GM12878 (cell line): ENCODE measurements around the gene PGRMC2. TPM values are rescaled to one million over a fixed set of nuclear protein-coding genes. Genes with fewer than 3 reads are reported as not detected.

ENCODE experiments used
- ATAC-seq: fragments of 200-7000 bp; cut with Tn5 transposase; 3 replicates; pipeline ENCODE4 v1.9.1; 2020; ENCODE audit warnings: mild to moderate bottlenecking, moderate library complexity
- BruUV-seq: library from RNA; stranded (reverse); fragments of 400-500 nt; replicated peaks from 2 replicates; lab custom pipeline; 2021; lab: Mats Ljungman, UMichigan
- CTCF ChIA-PET: fragments of 300-600 bp; sonication (Branson Sonifier 250); formaldehyde crosslinking; extraction: SDS; loops from one replicate; lab custom pipeline; 2021; ENCODE audit warnings: inconsistent platforms; lab: Yijun Ruan, JAX
- POLR2A ChIA-PET: fragments of 350-600 bp; formaldehyde crosslinking; extraction: SDS; loops from one replicate; lab custom pipeline; 2021; ENCODE audit warnings: inconsistent platforms; lab: Charles Lee
- RAD21 ChIA-PET: fragments of 300-600 bp; sonication (Branson Sonifier 250); formaldehyde crosslinking; loops from one replicate; lab custom pipeline; 2023; ENCODE audit warnings: antibody characterized with exemption; ENCODE audit not compliant: unreplicated experiment; lab: Charles Lee
- SMC1A ChIA-PET: fragments of 300-600 bp; sonication (Branson Sonifier 250); formaldehyde crosslinking; loops from one replicate; lab custom pipeline; 2023; ENCODE audit not compliant: unreplicated experiment, uncharacterized antibody; lab: Charles Lee
- DNase-seq: peaks from one replicate; pipeline ENCODE4 v3.0.0-alpha.2; 2011; ENCODE audit warnings: low read depth, low spot score
- FAIRE-seq: peaks from 3 replicates; lab custom pipeline; 2011; peaks lifted over from hg19 to GRCh38; lab: Jason Lieb, UNC
- H2AFZ ChIP-seq: 2 replicates; pipeline ENCODE4 v1.6.0; 2011; ENCODE audit warnings: low read depth, low read length, control low read depth; ENCODE audit not compliant: control insufficient read depth
- H3K27ac ChIP-seq: 2 replicates; pipeline ENCODE4 v1.5.1; 2011; ENCODE audit warnings: control low read depth; ENCODE audit not compliant: control insufficient read depth, insufficient read depth
- H3K27me3 ChIP-seq, 2 experiments: replicated peaks in 1 of 2; 2 replicates each; pipeline versions ENCODE4 v1.6.0 to v1.6.1; 2011; ENCODE audit warnings: low read length in 1 of 2; ENCODE audit not compliant: control insufficient read depth in 2 of 2, insufficient read depth in 2 of 2
- H3K36me3 ChIP-seq, 2 experiments: 2 replicates each; pipeline ENCODE4 v1.5.1; 2011; ENCODE audit warnings: low read length in 1 of 2; ENCODE audit not compliant: control insufficient read depth in 2 of 2, insufficient read depth in 2 of 2
- H3K4me1 ChIP-seq: 2 replicates; pipeline ENCODE4 v1.6.1; 2011; ENCODE audit warnings: mild to moderate bottlenecking, low read length, moderate library complexity, mixed read lengths; ENCODE audit not compliant: control insufficient read depth, insufficient read depth
- H3K4me2 ChIP-seq: 2 replicates; pipeline ENCODE4 v1.6.0; 2011; ENCODE audit warnings: control low read depth; ENCODE audit not compliant: control insufficient read depth, insufficient read depth
- H3K4me3 ChIP-seq: fragments of 200-600 bp; sonication (generic); 2 replicates; pipeline ENCODE4 v1.5.1; 2016
- H3K79me2 ChIP-seq: 2 replicates; pipeline ENCODE4 v1.6.0; 2011; ENCODE audit warnings: low read length; ENCODE audit not compliant: control insufficient read depth, insufficient read depth
- H3K9ac ChIP-seq: 2 replicates; pipeline ENCODE4 v1.8.0; 2011; ENCODE audit warnings: low read length, control low read depth, mixed read lengths; ENCODE audit not compliant: control insufficient read depth, insufficient read depth
- H3K9me3 ChIP-seq: replicated peaks from 3 replicates; pipeline ENCODE4 v1.5.1; 2011; ENCODE audit warnings: mild to moderate bottlenecking, low read length; ENCODE audit not compliant: control insufficient read depth, insufficient read depth
- H4K20me1 ChIP-seq: 2 replicates; pipeline ENCODE4 v1.6.0; 2011; ENCODE audit not compliant: control insufficient read depth, insufficient read depth
- MLLT1 ChIP-seq: fragments of 450-650 bp; IDR thresholded peaks from 2 replicates; pipeline ENCODE4 v1.6.1; 2016; ENCODE audit warnings: mild to moderate bottlenecking
- ZNF687 ChIP-seq: fragments of 450-650 bp; IDR thresholded peaks from 2 replicates; pipeline ENCODE4 v1.6.1; 2017; ENCODE audit warnings: mild to moderate bottlenecking, moderate library complexity
- WGBS: methylation state at CpG from one replicate; pipeline ENCODE4 v1.1.6; 2016; ENCODE audit warnings: low lambda C conversion rate; ENCODE audit not compliant: insufficient replicate concordance, insufficient coverage; ENCODE audit errors: missing lambda C conversion rate; 5-methylcytosine and 5-hydroxymethylcytosine counted together
- in situ Hi-C: fragments of 300-500 bp; cut with MboI; formaldehyde crosslinking; loops from 9 replicates; pipeline ENCODE4 v1.14.3; 2018; ENCODE audit warnings: mixed read lengths
- intact Hi-C: fragments of 100-400 bp; cut with micrococcal nuclease; formaldehyde crosslinking; loops from one replicate; pipeline ENCODE4 v1.14.2; 2022; ENCODE audit not compliant: unreplicated experiment
- polyA plus RNA-seq, 11 experiments: library from polyadenylated mRNA; depleted of rRNA in 4 of 11; unstranded in 6 of 11; stranded (reverse) in 5 of 11; fragments of >200 nt; fragmentation: Nextera tagmentation in 4 of 11; fragmentation: Illumina TruSeq in 1 of 11; extraction: Ambion mirVana in 4 of 11; extraction: Trizol in 1 of 11; gene quantifications; 1 replicate in 1 of 11; 2 replicates in 10 of 11; pipeline versions ENCODE4 v1.2.1 to v1.2.3, GENCODE V29; 2011 to 2016; ENCODE audit warnings: inconsistent platforms in 2 of 11, missing spikeins in 2 of 11, low read depth in 1 of 11
- total RNA-seq, 4 experiments: library from RNA; depleted of rRNA in 3 of 4; stranded (reverse); fragments of >200 nt in 3 of 4; fragmentation: Illumina TruSeq in 1 of 4; extraction: Trizol in 1 of 4; gene quantifications; 2 replicates each; pipeline versions ENCODE4 v1.2.1 to v1.2.3, GENCODE V29; 2013 to 2021

PGRMC2 gene
- total and polyA plus RNA-seq, 10 of the 15 experiments (the other 5 are each of a cell fraction or from before 2014, with no cell fraction given): 6.3 to 38.4 (median 12.0) TPM

GRCh38 chr4:128285085-128285997 lies 2.3 kb downstream of the PGRMC2 start:
- Histone ChIP-seq H3K9me3 (no peaks in the 10 kb centered on the region), H3K27ac (no peak overlapping the region), H3K27me3 (no peaks in the 10 kb centered on the region), H3K9ac (no peak overlapping the region; the same call in 1 of the 2 replicates), H3K36me3 (no peaks in the 10 kb centered on the region), H3K4me3 (peak overlapping the region; percentile 97), H3K79me2 (peaks cover 72% of the 10 kb centered on the region), H4K20me1 (no peaks in the 10 kb centered on the region), H3K4me2 (peak overlapping the region; percentile 76), H3K4me1 (no peaks in the 10 kb centered on the region), H2AFZ (no peak overlapping the region)
- POLR2A ChIA-PET: interaction anchor here (1.0 to 1.3 kb wide), 2 partner anchors 225 to 808 kb away, joined by 3 to 7 read pairs; partner anchors contain the start of gene SCLT1
- no peak for ATAC-seq
- no TSS peak for BruUV-seq
- RAD21 ChIA-PET: interaction anchor here (1.1 to 1.2 kb wide), 2 partner anchors 320 to 527 kb away, joined by 3 read pairs; no protein-coding TSS in a partner anchor
- intact Hi-C loops: loop anchor here (5.0 to 10.0 kb wide), 4 partner anchors 223 to 807 kb away; partner anchors contain the start of genes ABHD18, LARP1B, MFSD8 and SCLT1
- SMC1A ChIA-PET: interaction anchor here (0.8 to 2.4 kb wide), 5 partner anchors 9 to 808 kb away, joined by 3 to 15 read pairs (median 4); partner anchors contain the start of gene SCLT1
- FAIRE-seq: no peak
- 83% methylated on average over 18 of the region's 18 CpGs for WGBS
- CTCF ChIA-PET: interaction anchor here (1.1 to 1.9 kb wide), 5 partner anchors 10 to 791 kb away, joined by 3 to 8 read pairs (median 6); partner anchors contain the start of genes ABHD18 and MFSD8
- TF ChIP-seq ZNF687: no peak
- TF ChIP-seq MLLT1: peak; percentile 44; the same call in 1 of the 2 replicates
- DNase-seq: no peak
- in situ Hi-C loops: loop anchor here (10.0 kb wide), 1 partner anchor 529 kb away; no protein-coding TSS in a partner anchor
